Astrocyte (in vitro differentiated cells and primary cell): ENCODE measurements around the gene DYRK3. TPM values are rescaled to one million over a fixed set of nuclear protein-coding genes. Genes with fewer than 3 reads are reported as not detected.

Experiments used
- DNase-seq: peaks from one replicate; pipeline ENCODE4 v3.0.0-alpha.2; 2010; ENCODE audit warnings: low read depth
- FAIRE-seq: peaks from 2 replicates; lab custom pipeline; 2011; peaks lifted over from hg19 to GRCh38; lab: Jason Lieb, UNC
- H2AFZ ChIP-seq: 2 replicates; pipeline ENCODE4 v1.6.0; 2012; ENCODE audit warnings: low read depth, low read length, inconsistent platforms
- H3K27ac ChIP-seq: 2 replicates; pipeline ENCODE4 v1.5.1; 2011; ENCODE audit warnings: low read depth, low read length, inconsistent platforms
- H3K27me3 ChIP-seq: 2 replicates; pipeline ENCODE4 v1.6.0; 2011; ENCODE audit warnings: low read length, inconsistent platforms; ENCODE audit not compliant: insufficient read depth
- H3K36me3 ChIP-seq: 2 replicates; pipeline ENCODE4 v1.5.1; 2011; ENCODE audit warnings: low read length, inconsistent platforms; ENCODE audit not compliant: insufficient read depth
- H3K4me1 ChIP-seq: 2 replicates; pipeline ENCODE4 v1.5.1; 2011; ENCODE audit warnings: low read length, inconsistent platforms; ENCODE audit not compliant: insufficient read depth
- H3K4me2 ChIP-seq: 2 replicates; pipeline ENCODE4 v1.6.0; 2012; ENCODE audit warnings: low read length, inconsistent platforms
- H3K4me3 ChIP-seq: 2 replicates; pipeline ENCODE4 v1.5.1; 2011; ENCODE audit warnings: low read depth, mild to moderate bottlenecking, low read length, inconsistent platforms; ENCODE audit not compliant: insufficient read depth
- H3K79me2 ChIP-seq: 2 replicates; pipeline ENCODE4 v1.6.0; 2012; ENCODE audit warnings: mild to moderate bottlenecking, low read length, inconsistent platforms; ENCODE audit not compliant: insufficient read depth
- H3K9ac ChIP-seq: 2 replicates; pipeline ENCODE4 v1.6.0; 2012; ENCODE audit warnings: mild to moderate bottlenecking, low read length, inconsistent platforms
- H3K9me3 ChIP-seq: 2 replicates; pipeline ENCODE4 v1.5.1; 2012; ENCODE audit warnings: low read depth, mild to moderate bottlenecking, low read length, inconsistent platforms; ENCODE audit not compliant: insufficient read depth
- H4K20me1 ChIP-seq: 2 replicates; pipeline ENCODE4 v1.6.0; 2012; ENCODE audit warnings: low read length, inconsistent platforms; ENCODE audit not compliant: insufficient read depth
- H3K27ac Mint-ChIP-seq: one replicate; pipeline ENCODE4 v1.8.0; 2021; ENCODE audit warnings: mild to moderate bottlenecking, mixed read lengths; ENCODE audit not compliant: unreplicated experiment
- H3K27me3 Mint-ChIP-seq: one replicate; pipeline ENCODE4 v1.8.0; 2021; ENCODE audit warnings: low read depth, mixed read lengths; ENCODE audit not compliant: unreplicated experiment
- H3K36me3 Mint-ChIP-seq: one replicate; pipeline ENCODE4 v1.8.0; 2021; ENCODE audit warnings: low read depth, mixed read lengths; ENCODE audit not compliant: unreplicated experiment
- H3K4me1 Mint-ChIP-seq: one replicate; pipeline ENCODE4 v1.8.0; 2021; ENCODE audit warnings: low read depth, mixed read lengths; ENCODE audit not compliant: unreplicated experiment
- H3K4me3 Mint-ChIP-seq: one replicate; pipeline ENCODE4 v1.8.0; 2021; ENCODE audit warnings: mild to moderate bottlenecking, moderate library complexity, mixed read lengths; ENCODE audit not compliant: unreplicated experiment
- H3K9me3 Mint-ChIP-seq: one replicate; pipeline ENCODE4 v1.8.0; 2021; ENCODE audit warnings: mild to moderate bottlenecking, mixed read lengths; ENCODE audit not compliant: unreplicated experiment
- EZH2 ChIP-seq: IDR thresholded peaks from 2 replicates; pipeline ENCODE4 v1.6.1; 2012; ENCODE audit warnings: mild to moderate bottlenecking, low read length, inconsistent platforms; ENCODE audit not compliant: insufficient read depth
- total RNA-seq: library from RNA; stranded (reverse); gene quantifications from 2 replicates; pipeline ENCODE4 v1.2.1, GENCODE V29; 2021
- TF ChIP-seq, protein P1 (sequence below): IDR thresholded peaks from 2 replicates; pipeline ENCODE4 v1.5.1; 2011; ENCODE audit warnings: low read depth, mild to moderate bottlenecking, inconsistent platforms, low read length, moderate library complexity; ENCODE audit not compliant: insufficient read depth

DYRK3 gene
- total RNA-seq, 1 donor from 2014 or later: 8.2 TPM

DNA sequence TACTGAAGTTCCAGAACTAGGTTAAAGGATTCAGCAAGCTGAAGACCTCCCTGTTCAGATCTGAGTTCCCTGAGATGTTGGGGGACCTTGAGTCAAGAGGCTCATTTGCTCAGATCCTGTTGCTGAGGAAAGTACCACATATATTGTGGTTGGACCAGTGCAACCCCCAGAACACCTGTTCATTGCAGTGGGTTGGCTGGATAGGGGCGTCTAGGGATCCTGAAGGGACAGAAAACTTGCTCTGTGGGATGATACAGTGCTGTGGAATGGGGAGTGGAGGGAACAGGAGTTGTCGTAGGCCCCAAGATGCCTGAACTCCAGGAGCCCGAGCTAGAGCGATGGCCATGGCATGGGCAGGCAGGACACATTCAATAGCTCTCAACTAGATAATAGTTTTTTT lies 24.8 kb downstream of the DYRK3 start:
- H3K27ac ChIP-seq: no peak overlapping the region
- TF ChIP-seq, protein P1, sequence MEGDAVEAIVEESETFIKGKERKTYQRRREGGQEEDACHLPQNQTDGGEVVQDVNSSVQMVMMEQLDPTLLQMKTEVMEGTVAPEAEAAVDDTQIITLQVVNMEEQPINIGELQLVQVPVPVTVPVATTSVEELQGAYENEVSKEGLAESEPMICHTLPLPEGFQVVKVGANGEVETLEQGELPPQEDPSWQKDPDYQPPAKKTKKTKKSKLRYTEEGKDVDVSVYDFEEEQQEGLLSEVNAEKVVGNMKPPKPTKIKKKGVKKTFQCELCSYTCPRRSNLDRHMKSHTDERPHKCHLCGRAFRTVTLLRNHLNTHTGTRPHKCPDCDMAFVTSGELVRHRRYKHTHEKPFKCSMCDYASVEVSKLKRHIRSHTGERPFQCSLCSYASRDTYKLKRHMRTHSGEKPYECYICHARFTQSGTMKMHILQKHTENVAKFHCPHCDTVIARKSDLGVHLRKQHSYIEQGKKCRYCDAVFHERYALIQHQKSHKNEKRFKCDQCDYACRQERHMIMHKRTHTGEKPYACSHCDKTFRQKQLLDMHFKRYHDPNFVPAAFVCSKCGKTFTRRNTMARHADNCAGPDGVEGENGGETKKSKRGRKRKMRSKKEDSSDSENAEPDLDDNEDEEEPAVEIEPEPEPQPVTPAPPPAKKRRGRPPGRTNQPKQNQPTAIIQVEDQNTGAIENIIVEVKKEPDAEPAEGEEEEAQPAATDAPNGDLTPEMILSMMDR: no peak
- TF ChIP-seq EZH2: no peak
- Mint-ChIP-seq H3K27ac (no peak overlapping the region), H3K27me3 (peaks cover 62% of the 10 kb centered on the region), H3K4me3 (no peak overlapping the region), H3K9me3 (no peaks in the 10 kb centered on the region), H3K36me3 (peaks cover 5% of the 10 kb centered on the region), H3K4me1 (no peaks in the 10 kb centered on the region)
- peaks cover 6% of the 10 kb centered on the region for H3K4me1 ChIP-seq
- no peak overlapping the region for H3K9ac ChIP-seq
- DNase-seq: no peak
- no peaks in the 10 kb centered on the region for H3K79me2 ChIP-seq
- H3K36me3 ChIP-seq: no peaks in the 10 kb centered on the region
- no peak overlapping the region for H3K4me3 ChIP-seq
- H3K4me2 ChIP-seq: no peak overlapping the region
- no peaks in the 10 kb centered on the region for H4K20me1 ChIP-seq
- no peak for FAIRE-seq
- H2AFZ ChIP-seq: no peak overlapping the region
- peaks cover 27% of the 10 kb centered on the region for H3K27me3 ChIP-seq
- H3K9me3 ChIP-seq: no peaks in the 10 kb centered on the region

DNA sequence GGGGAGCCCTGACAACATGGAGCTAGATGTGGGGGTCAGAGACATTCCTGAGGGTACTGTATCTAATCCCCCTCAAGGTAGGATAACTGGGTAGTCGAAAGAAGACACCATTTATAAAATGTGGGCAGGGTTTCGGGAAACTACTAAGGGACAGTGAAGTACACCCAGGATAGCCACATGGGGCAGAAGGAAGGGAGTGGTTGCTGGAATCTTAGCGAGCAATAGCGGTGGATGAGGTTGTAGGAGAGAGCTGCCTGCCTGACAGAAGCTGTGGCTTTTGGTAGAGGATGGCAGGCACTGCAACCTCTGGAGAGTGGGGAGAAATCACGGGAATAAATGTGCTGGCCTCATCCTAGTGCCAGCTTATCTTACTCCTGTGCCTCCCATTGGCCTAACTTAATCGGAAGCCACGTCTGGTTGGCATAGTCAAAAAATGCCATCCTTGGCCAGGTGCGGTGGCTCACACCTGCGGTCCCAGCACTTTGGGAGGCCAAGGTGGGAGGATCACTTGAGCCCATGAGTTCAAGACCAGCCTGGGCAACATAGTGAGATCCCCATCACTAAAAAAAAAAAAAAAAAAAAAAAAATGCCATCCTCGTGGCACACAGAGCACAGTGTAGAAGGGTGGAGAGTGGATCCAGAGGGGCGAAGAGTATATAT lies 26.0 kb downstream of the DYRK3 start:
- Mint-ChIP-seq H3K36me3 (peaks cover 5% of the 10 kb centered on the region), H3K4me1 (no peaks in the 10 kb centered on the region), H3K27me3 (peaks cover 73% of the 10 kb centered on the region), H3K27ac (no peak overlapping the region), H3K9me3 (no peaks in the 10 kb centered on the region), H3K4me3 (peak overlapping the region; percentile 37)
- H3K27ac ChIP-seq: no peak overlapping the region
- no peak for DNase-seq
- TF ChIP-seq, protein P1: no peak
- no peak for TF ChIP-seq EZH2
- no peak overlapping the region for H3K4me3 ChIP-seq
- no peaks in the 10 kb centered on the region for H3K9me3 ChIP-seq
- H2AFZ ChIP-seq: no peak overlapping the region
- no peaks in the 10 kb centered on the region for H3K79me2 ChIP-seq
- no peak overlapping the region for H3K4me2 ChIP-seq
- no peak overlapping the region for H3K9ac ChIP-seq
- peaks cover 6% of the 10 kb centered on the region for H3K4me1 ChIP-seq
- peaks cover 36% of the 10 kb centered on the region for H3K27me3 ChIP-seq
- H3K36me3 ChIP-seq: no peaks in the 10 kb centered on the region
- no peaks in the 10 kb centered on the region for H4K20me1 ChIP-seq
- no peak for FAIRE-seq

DNA sequence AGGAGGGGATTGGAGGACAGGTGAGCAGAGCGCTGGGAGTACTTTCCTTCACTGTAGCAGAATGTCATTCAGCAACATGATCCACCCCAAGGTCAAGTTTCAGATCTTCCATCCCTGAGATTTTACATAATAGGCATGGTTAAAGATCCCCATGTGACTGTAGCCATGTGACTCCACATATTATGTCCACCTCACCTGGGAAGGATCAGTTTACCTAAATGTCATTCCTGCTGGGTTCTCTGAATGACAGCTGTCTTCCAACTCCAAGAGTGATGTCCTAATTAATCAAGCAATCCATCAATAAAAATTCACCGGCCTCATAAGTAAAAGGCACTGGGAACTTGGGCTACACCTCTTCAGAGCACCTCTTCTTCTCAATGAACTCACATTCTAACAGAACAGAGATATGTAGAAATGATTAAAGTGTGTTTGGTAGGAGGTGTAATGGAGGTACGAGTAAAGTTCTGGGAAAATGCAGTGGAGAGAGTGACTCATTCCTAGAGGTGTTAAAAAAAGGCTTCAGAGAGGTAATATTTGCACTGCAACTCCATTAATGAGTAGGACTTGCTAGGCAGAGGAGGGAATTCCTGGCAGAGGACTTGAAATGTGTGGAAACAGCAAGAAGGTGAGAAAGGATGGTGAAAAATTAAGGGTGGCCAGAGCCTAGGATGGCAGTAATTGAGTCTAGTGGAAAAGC lies 27.2 kb downstream of the DYRK3 start:
- no peaks in the 10 kb centered on the region for H4K20me1 ChIP-seq
- no peak for DNase-seq
- Mint-ChIP-seq H3K36me3 (no peaks in the 10 kb centered on the region), H3K27me3 (peaks cover 67% of the 10 kb centered on the region), H3K4me3 (no peak overlapping the region), H3K9me3 (no peaks in the 10 kb centered on the region), H3K27ac (no peak overlapping the region), H3K4me1 (no peaks in the 10 kb centered on the region)
- no peaks in the 10 kb centered on the region for H3K79me2 ChIP-seq
- no peaks in the 10 kb centered on the region for H3K9me3 ChIP-seq
- H3K27me3 ChIP-seq: peaks cover 36% of the 10 kb centered on the region
- H2AFZ ChIP-seq: no peak overlapping the region
- no peak overlapping the region for H3K4me2 ChIP-seq
- FAIRE-seq: no peak
- H3K4me3 ChIP-seq: no peak overlapping the region
- no peaks in the 10 kb centered on the region for H3K36me3 ChIP-seq
- TF ChIP-seq, protein P1: no peak
- no peak for TF ChIP-seq EZH2
- peaks cover 6% of the 10 kb centered on the region for H3K4me1 ChIP-seq
- H3K27ac ChIP-seq: no peak overlapping the region
- H3K9ac ChIP-seq: no peak overlapping the region
